Left lung (tissue), 10 donors: ENCODE results near the gene SH3PXD2B. TPM values are rescaled to one million over a fixed set of nuclear protein-coding genes. Genes with fewer than 3 reads are reported as not detected.
A peak's percentile ranks its signal among the peaks of the same experiment; 100 is the strongest.

Experiments
- ATAC-seq: fragments of 200-7000 bp; cut with Tn5 transposase; one replicate; pipeline ENCODE4 v1.9.1; 2020; ENCODE audit warnings: moderate library complexity
- DNase-seq, 4 donors: peaks; one replicate each; pipeline ENCODE4 v3.0.0-alpha.2; 2013 to 2020
- H3K27ac ChIP-seq, 2 donors: fragments of 200-600 bp; sonication (generic) in 1 of 2; one replicate each; pipeline versions ENCODE4 v1.5.0 to v1.8.0; 2020 to 2021
- H3K27me3 ChIP-seq, 2 donors: fragments of 200-600 bp; sonication (generic) in 1 of 2; one replicate each; pipeline versions ENCODE4 v1.5.0 to v1.8.0; 2020 to 2021
- H3K36me3 ChIP-seq, 2 donors: fragments of 200-600 bp; sonication (generic) in 1 of 2; one replicate each; pipeline versions ENCODE4 v1.5.0 to v1.8.0; 2020 to 2021
- H3K4me1 ChIP-seq, 2 donors: fragments of 200-600 bp; one replicate each; pipeline ENCODE4 v1.8.0; 2021
- H3K4me3 ChIP-seq, 2 donors: fragments of 200-600 bp; sonication (generic) in 1 of 2; one replicate each; pipeline versions ENCODE4 v1.5.0 to v1.8.0; 2020 to 2021; ENCODE audit warnings: mild to moderate bottlenecking in 1 of 2
- H3K9me3 ChIP-seq, 2 donors: fragments of 200-600 bp; sonication (generic) in 1 of 2; one replicate each; pipeline versions ENCODE4 v1.5.0 to v1.8.0; 2020 to 2021
- CTCF ChIP-seq, 2 donors: fragments of 200-600 bp; sonication (generic) in 1 of 2; IDR thresholded peaks; one replicate each; pipeline versions ENCODE4 v1.5.0 to v1.8.0; 2021; ENCODE audit warnings: antibody characterized with exemption in 2 of 2
- intact Hi-C, 2 donors: fragments of 100-400 bp; cut with DNase I; formaldehyde crosslinking; loops; one replicate each; pipeline versions ENCODE4 v1.11.2 to v1.14.2; 2022
- polyA plus RNA-seq, 6 donors: library from polyadenylated mRNA; unstranded; fragments of 120-200 nt; gene quantifications; one replicate each; pipeline ENCODE4 v1.2.1, GENCODE V29; 2013; ENCODE audit not compliant: insufficient read length in 6 of 6
- total RNA-seq, 2 donors: library from RNA; stranded (reverse); fragmentation: NEBNext Ultra II Directional; extraction: Animal tissue kit (Norgen Biotek cat#: 25700); gene quantifications; one replicate each; pipeline ENCODE4 v1.2.1, GENCODE V29; 2021
- donor health status: DM: no; HTN: yes; CAD: no.
- donor health status: DM: no; HTN: no; CAD: no.

Gene SH3PXD2B
- total and polyA plus RNA-seq, 8 donors = 35.4 to 57.5 (median 43.8) TPM

DNA sequence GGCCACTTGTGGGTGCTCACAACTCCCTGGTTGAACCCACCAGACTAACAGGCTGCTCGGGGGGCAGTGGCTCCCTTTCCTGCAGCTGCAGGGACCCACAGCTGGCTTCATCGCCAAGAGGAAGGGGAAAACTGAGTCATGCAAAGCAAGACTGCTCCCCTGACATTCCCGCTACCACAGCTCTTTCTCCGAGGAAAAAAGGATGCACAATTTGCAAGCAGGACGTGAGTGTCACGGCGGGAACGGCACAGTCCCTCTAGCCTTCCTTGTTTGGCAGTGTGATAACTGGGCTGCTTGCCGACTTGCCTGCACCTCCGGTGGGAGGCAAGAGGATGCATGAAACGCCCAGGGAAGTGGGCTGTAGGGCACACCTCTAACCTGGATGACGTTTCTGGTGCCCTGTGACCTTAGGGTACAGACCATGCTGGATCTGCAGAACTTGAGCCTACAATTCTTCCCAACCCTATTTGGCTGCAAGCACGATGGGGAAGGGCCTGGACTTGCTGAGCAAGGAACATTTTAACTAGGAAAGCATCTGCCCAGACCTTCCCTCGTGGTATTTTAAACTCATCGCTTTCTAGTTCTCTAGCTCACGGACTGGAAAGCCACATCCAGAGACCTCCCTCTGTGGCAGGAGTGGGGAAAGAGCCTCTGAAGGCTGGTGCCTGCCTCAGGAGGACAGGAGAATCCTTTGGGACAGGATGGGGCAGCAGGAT is 7.8 kb downstream of the SH3PXD2B start:
- DNase-seq (peak in 2 of 4 donors; percentile 37 to 43), ATAC-seq (peak; percentile 4)
- H3K9me3 ChIP-seq = no peaks in the 10 kb centered on the region
- H3K4me1 ChIP-seq = peaks cover 20 to 85% of the 10 kb centered on the region in 2 donors
- no peak for TF ChIP-seq CTCF (IDR thresholded peaks at IDR 0.05)
- H3K27ac ChIP-seq = peak overlapping the region in 1 of 2 donors; percentile 22
- H3K36me3 ChIP-seq = no peaks in the 10 kb centered on the region
- intact Hi-C loops = no loop called here
- no peaks in the 10 kb centered on the region for H3K27me3 ChIP-seq
- no peak overlapping the region for H3K4me3 ChIP-seq

DNA sequence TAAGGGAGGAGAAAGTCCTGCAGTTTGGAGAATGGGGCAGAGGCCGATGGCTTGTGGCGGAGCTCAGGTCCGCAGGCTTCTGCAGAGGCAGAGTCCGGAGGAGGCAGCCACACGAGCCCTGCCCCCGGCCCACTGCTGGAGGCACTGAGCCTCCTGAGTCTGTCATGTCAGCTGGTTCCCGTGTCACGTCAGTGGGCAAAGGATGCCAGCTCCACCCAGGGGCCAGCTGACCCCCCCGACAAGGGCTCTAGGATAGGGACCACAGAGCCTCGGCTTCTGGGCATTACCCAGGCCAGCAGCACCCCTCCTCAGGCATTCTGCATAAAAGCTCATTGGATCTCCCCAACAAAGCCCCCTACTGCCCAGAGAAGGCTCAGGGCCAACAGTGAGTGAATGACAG is 8.5 kb downstream of the SH3PXD2B start:
- no peaks in the 10 kb centered on the region for H3K9me3 ChIP-seq
- TF ChIP-seq CTCF (IDR thresholded peaks at IDR 0.05) = no peak
- no peak overlapping the region for H3K4me3 ChIP-seq
- no peak for ATAC-seq
- no peaks in the 10 kb centered on the region for H3K36me3 ChIP-seq
- H3K4me1 ChIP-seq = peaks cover 18 to 79% of the 10 kb centered on the region in 2 donors
- peak overlapping the region in 1 of 2 donors; percentile 22 for H3K27ac ChIP-seq
- peak in 2 of 4 donors; percentile 31 to 79 for DNase-seq
- intact Hi-C loops = no loop called here
- no peaks in the 10 kb centered on the region for H3K27me3 ChIP-seq

GRCh38 chr5:172444626-172445365 is 9.5 kb downstream of the SH3PXD2B start:
- DNase-seq = peak in 2 of 4 donors; percentile 35 to 42
- peak overlapping the region in 1 of 2 donors; percentile 28 for H3K27ac ChIP-seq
- intact Hi-C loops = no loop called here
- H3K4me1 ChIP-seq = peaks cover 18 to 72% of the 10 kb centered on the region in 2 donors
- ATAC-seq = peak; percentile 5
- H3K36me3 ChIP-seq = peaks cover 0 to 2% of the 10 kb centered on the region in 2 donors
- no peak for TF ChIP-seq CTCF (IDR thresholded peaks at IDR 0.05)
- no peaks in the 10 kb centered on the region for H3K9me3 ChIP-seq
- no peak overlapping the region for H3K4me3 ChIP-seq
- H3K27me3 ChIP-seq = no peaks in the 10 kb centered on the region

DNA sequence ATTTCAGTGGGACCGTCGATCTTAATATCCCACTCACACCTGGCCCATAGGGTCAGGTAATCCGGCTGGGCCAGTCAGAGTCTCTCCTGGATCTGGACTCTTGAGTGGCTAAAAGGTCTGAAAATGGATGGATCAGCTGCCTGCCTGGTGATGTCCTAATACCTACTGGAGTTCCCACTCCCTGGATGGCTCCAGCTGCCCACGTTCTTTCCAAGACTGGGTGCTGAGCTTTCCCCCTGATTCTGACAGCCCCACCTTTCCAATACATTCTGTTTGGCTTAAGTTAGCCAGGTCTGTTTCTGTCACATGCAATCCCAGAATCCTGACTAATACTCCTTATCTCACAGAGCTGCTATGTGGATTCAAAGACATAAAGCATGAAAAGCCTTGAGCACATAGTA is 10.2 kb downstream of the SH3PXD2B start:
- H3K27ac ChIP-seq = peak overlapping the region; percentile 28 to 69
- intact Hi-C loops = no loop called here
- H3K4me3 ChIP-seq = no peak overlapping the region
- no peaks in the 10 kb centered on the region for H3K27me3 ChIP-seq
- TF ChIP-seq CTCF (IDR thresholded peaks at IDR 0.05) = no peak
- DNase-seq (peak in 2 of 4 donors; percentile 12 to 25), ATAC-seq (no peak)
- H3K4me1 ChIP-seq = peaks cover 18 to 66% of the 10 kb centered on the region in 2 donors
- peaks cover 0 to 2% of the 10 kb centered on the region in 2 donors for H3K36me3 ChIP-seq
- no peaks in the 10 kb centered on the region for H3K9me3 ChIP-seq
